ENCODE data around the gene CAD. TPM values are rescaled to one million over a fixed set of nuclear protein-coding genes. Genes with fewer than 3 reads are reported as not detected.

The CAD gene
- total and polyA plus RNA-seq, 2 of the 4 experiments (the other 2 are of a cell fraction), result 12.9 to 38.7 TPM

- Histone ChIP-seq H3K4me1 (ENCODE audit: control insufficient read depth, insufficient read depth, low read length) (peaks cover 10% of the 10 kb centered on the region), H3K79me1 (ENCODE audit: low read depth in 1 of 2, low read length in 2 of 2) (peaks cover 38 to 59% of the 10 kb centered on the region in 2 experiments), H2BK20ac (ENCODE audit: low read depth, low read length) (no peak overlapping the region), H2BK15ac (ENCODE audit: low read depth, low read length) (no peak overlapping the region), H3K9me3 (ENCODE audit: control insufficient read depth, insufficient read depth, low read length) (no peaks in the 10 kb centered on the region), H3K4me2 (ENCODE audit: low read depth, low read length) (no peak overlapping the region), H3K56ac (ENCODE audit: extremely low read depth, insufficient read depth, low read length) (no peak overlapping the region), H2AK9ac (replicated peaks; ENCODE audit: low read depth, low read length, poor library complexity) (no peak overlapping the region), H3K18ac (ENCODE audit: low read depth, low read length) (no peak overlapping the region), H3K27ac (ENCODE audit: insufficient read depth, low read length) (no peak overlapping the region), H3K36me3 (ENCODE audit: control insufficient read depth, insufficient read depth, low read length) (peaks cover 4% of the 10 kb centered on the region; the same call in 1 of the 2 replicates), H3K9me1 (ENCODE audit: insufficient read depth, low read length) (peaks cover 9% of the 10 kb centered on the region), H2AK5ac (ENCODE audit: low read depth, low read length) (no peak overlapping the region), H3K27me3 (ENCODE audit: control insufficient read depth, insufficient read depth, low read length) (no peaks in the 10 kb centered on the region), H2AFZ (replicated peaks; ENCODE audit: low read length, poor library complexity) (no peak overlapping the region), H3K4ac (ENCODE audit: low read depth, low read length) (no peak overlapping the region), H4K5ac (ENCODE audit: low read depth, low read length) (no peak overlapping the region), H4K20me1 (ENCODE audit: insufficient read depth, low read length) (no peaks in the 10 kb centered on the region), H2BK5ac (ENCODE audit: low read depth, low read length, poor library complexity, severe bottlenecking) (no peak overlapping the region), H3K4me3 (ENCODE audit: insufficient read depth, low read depth, low read length) (no peak overlapping the region), H3K14ac (replicated peaks; ENCODE audit: low read depth, low read length) (no peak overlapping the region), H2BK120ac (ENCODE audit: low read depth, low read length) (no peak overlapping the region), H3K23ac (ENCODE audit: low read depth, low read length) (no peak overlapping the region), H3K9ac (ENCODE audit: low read depth, low read length) (no peak overlapping the region), H4K8ac (ENCODE audit: low read depth in 2 of 2, low read length in 2 of 2) (no peak overlapping the region), H4K91ac (ENCODE audit: insufficient read depth, low read depth, low read length) (no peak overlapping the region)
- BruUV-seq (replicated peaks), result no TSS peak
- ATAC-seq (ENCODE audit: low read depth) (no peak), DNase-seq (no peak)
- intact Hi-C loops (cut with micrococcal nuclease) (no loop called here), in situ Hi-C loops (cut with MboI; ENCODE audit: low sequenced_read_pairs) (no loop called here), dilution Hi-C loops (cut with HindIII; ENCODE audit: low sequenced_read_pairs, unreplicated experiment) (no loop called here)
- ChIA-PET CTCF (no interaction called here), POLR2A (ENCODE audit: unreplicated experiment) (no interaction called here)
- TF ChIP-seq NFE2L2 (IDR thresholded peaks at IDR 0.05; ENCODE audit: low read depth, low read length) (no peak), BHLHE40 (IDR thresholded peaks at IDR 0.05; ENCODE audit: low read depth, low read length) (no peak), MAFK (IDR thresholded peaks at IDR 0.05; ENCODE audit: low read depth, low read length) (no peak), RAD21 (IDR thresholded peaks at IDR 0.05; ENCODE audit: low read length) (no peak), MAZ (IDR thresholded peaks at IDR 0.05; ENCODE audit: borderline replicate concordance, low read depth, low read length) (no peak), CEBPB (IDR thresholded peaks at IDR 0.05; ENCODE audit: low read depth, low read length) (no peak), RCOR1 (IDR thresholded peaks at IDR 0.05; ENCODE audit: insufficient replicate concordance, low read length) (no peak), ELK1 (IDR thresholded peaks at IDR 0.05; ENCODE audit: borderline replicate concordance, low read depth, low read length) (no peak), USF2 (IDR thresholded peaks at IDR 0.05; ENCODE audit: low read depth, low read length) (no peak), RFX5 (IDR thresholded peaks at IDR 0.05; ENCODE audit: low read depth, low read length) (no peak)
- no CpG with 5 or more reads among the region's 3 CpGs for WGBS, 2 experiments (ENCODE audit: extremely low coverage in 2 of 2, insufficient read length in 1 of 2)
Observed at GRCh38 chr2:27214941-27215340, 2.2 kb upstream of the CAD start.

Measured in IMR-90 (cell line).